GM18519 (cell line): ENCODE results near the gene CFAP100.

Source experiments
- ATAC-seq: cut with Tn5 transposase; IDR thresholded peaks from one replicate; pipeline ENCODE4 v1.9.1; 2021; ENCODE audit warnings: mild to moderate bottlenecking, moderate library complexity; ENCODE audit not compliant: unreplicated experiment, low FRiP score

CFAP100 gene

GRCh38 chr3:126356373-126357264 is 38.1 kb upstream of the CFAP100 start:
- ATAC-seq, result no peak

- peak; percentile 60 for ATAC-seq
Measured at GRCh38 chr3:126357295-126358037, 37.2 kb upstream of the CFAP100 start, which contains the start of gene KLF15. Gene KLF15, minus strand, starts transcription at chr3:126357408. Its CDS starts 4,486 bp downstream, at chr3:126352922.

GRCh38 chr3:126358038-126358815 is 36.5 kb upstream of the CFAP100 start:
- no peak for ATAC-seq

- no peak for ATAC-seq
Measured at GRCh38 chr3:126358816-126359181, 35.9 kb upstream of the CFAP100 start.

GRCh38 chr3:126360046-126360713 is 34.5 kb upstream of the CFAP100 start:
- no peak for ATAC-seq

GRCh38 chr3:126360714-126361060 is 34.0 kb upstream of the CFAP100 start:
- ATAC-seq, result no peak

GRCh38 chr3:126361211-126361610 is 33.5 kb upstream of the CFAP100 start:
- ATAC-seq, result no peak

- ATAC-seq, result no peak
Measured at GRCh38 chr3:126364130-126364695, 30.5 kb upstream of the CFAP100 start.

- ATAC-seq, result no peak
Measured at GRCh38 chr3:126364731-126365301, 29.9 kb upstream of the CFAP100 start.

- ATAC-seq, result no peak
Measured at GRCh38 chr3:126365351-126366277, 29.1 kb upstream of the CFAP100 start.

- no peak for ATAC-seq
Measured at GRCh38 chr3:126367316-126367805, 27.3 kb upstream of the CFAP100 start.

GRCh38 chr3:126369490-126369889 is 25.2 kb upstream of the CFAP100 start:
- no peak for ATAC-seq

GRCh38 chr3:126370055-126370454 is 24.7 kb upstream of the CFAP100 start:
- ATAC-seq, result no peak

GRCh38 chr3:126370606-126371005 is 24.1 kb upstream of the CFAP100 start:
- ATAC-seq, result no peak

- ATAC-seq, result no peak
Measured at GRCh38 chr3:126371096-126371705, 23.5 kb upstream of the CFAP100 start.

GRCh38 chr3:126372413-126373145 is 22.1 kb upstream of the CFAP100 start:
- no peak for ATAC-seq

GRCh38 chr3:126373146-126373613 is 21.5 kb upstream of the CFAP100 start:
- ATAC-seq, result no peak
